Measurements from ENCODE around the gene SERINC5.

DNA sequence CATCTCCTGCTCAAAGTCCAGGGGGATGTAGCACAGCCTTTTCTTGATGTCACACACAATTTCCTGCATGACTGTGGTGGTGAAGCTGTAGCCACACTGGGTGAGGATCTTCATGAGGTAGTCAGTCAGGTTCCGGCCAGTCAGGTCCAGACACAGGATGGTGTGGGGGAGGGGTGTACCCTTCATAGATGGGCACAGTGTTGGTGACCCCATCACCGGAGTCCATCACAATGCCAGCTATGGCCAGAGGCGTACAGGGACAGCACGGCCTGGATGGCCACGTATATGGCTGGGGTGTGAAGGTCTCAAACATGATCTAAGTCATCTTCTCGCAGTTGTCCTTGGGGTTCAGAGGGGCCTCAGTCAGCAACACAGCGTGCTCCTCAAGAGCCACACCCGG is 44.3 kb upstream of the SERINC5 start:
- TF ChIP-seq, protein P1, sequence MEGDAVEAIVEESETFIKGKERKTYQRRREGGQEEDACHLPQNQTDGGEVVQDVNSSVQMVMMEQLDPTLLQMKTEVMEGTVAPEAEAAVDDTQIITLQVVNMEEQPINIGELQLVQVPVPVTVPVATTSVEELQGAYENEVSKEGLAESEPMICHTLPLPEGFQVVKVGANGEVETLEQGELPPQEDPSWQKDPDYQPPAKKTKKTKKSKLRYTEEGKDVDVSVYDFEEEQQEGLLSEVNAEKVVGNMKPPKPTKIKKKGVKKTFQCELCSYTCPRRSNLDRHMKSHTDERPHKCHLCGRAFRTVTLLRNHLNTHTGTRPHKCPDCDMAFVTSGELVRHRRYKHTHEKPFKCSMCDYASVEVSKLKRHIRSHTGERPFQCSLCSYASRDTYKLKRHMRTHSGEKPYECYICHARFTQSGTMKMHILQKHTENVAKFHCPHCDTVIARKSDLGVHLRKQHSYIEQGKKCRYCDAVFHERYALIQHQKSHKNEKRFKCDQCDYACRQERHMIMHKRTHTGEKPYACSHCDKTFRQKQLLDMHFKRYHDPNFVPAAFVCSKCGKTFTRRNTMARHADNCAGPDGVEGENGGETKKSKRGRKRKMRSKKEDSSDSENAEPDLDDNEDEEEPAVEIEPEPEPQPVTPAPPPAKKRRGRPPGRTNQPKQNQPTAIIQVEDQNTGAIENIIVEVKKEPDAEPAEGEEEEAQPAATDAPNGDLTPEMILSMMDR (conservative IDR thresholded peaks at IDR 0.05; ENCODE audit: low read depth, low read length): no peak
- TF ChIP-seq EZH2 (IDR thresholded peaks at IDR 0.05; ENCODE audit: low read length, unreplicated experiment): no peak
